HCT116 (cell line): ENCODE measurements around the gene CRYGD.

Source experiments
- CTCF ChIP-seq, 3 experiments: fragments of 200-600 bp in 1 of 3; sonication (generic) in 1 of 3; IDR thresholded peaks in 2 of 3; conservative IDR thresholded peaks in 1 of 3; 2 replicates each; pipeline ENCODE4 v1.5.1; 2012 to 2017; ENCODE audit warnings: low read depth in 2 of 3, low read length in 2 of 3, antibody characterized with exemption in 1 of 3, borderline replicate concordance in 1 of 3, control low read depth in 1 of 3, mild to moderate bottlenecking in 1 of 3, mixed read lengths in 1 of 3, mixed run types in 1 of 3, moderate library complexity in 1 of 3; ENCODE audit not compliant: insufficient read depth in 1 of 3
- EZH2 ChIP-seq: fragments of 200-600 bp; sonication (generic); IDR thresholded peaks from 2 replicates; pipeline ENCODE4 v1.6.1; 2017; ENCODE audit warnings: antibody characterized with exemption, mixed run types
- EZH2phosphoT487 ChIP-seq: fragments of 200-600 bp; IDR thresholded peaks from 2 replicates; pipeline ENCODE4 v1.6.1; 2018; ENCODE audit warnings: antibody characterized with exemption, borderline replicate concordance
- MAX ChIP-seq: IDR thresholded peaks from 2 replicates; pipeline ENCODE4 v1.6.1; 2012
- POLR2A ChIP-seq: IDR thresholded peaks from 2 replicates; pipeline ENCODE4 v1.7.0; 2011; ENCODE audit warnings: borderline replicate concordance; ENCODE audit not compliant: insufficient read depth, insufficient read length; ENCODE audit errors: extremely low read depth
- POLR2AphosphoS5 ChIP-seq: IDR thresholded peaks from 2 replicates; pipeline ENCODE4 v1.6.1; 2011; ENCODE audit warnings: mild to moderate bottlenecking, low read depth, low read length, moderate library complexity
- RAD21 ChIP-seq: IDR thresholded peaks from 2 replicates; pipeline ENCODE4 v1.6.1; 2012; ENCODE audit warnings: low read depth, mild to moderate bottlenecking
- SIN3A ChIP-seq: IDR thresholded peaks from 2 replicates; pipeline ENCODE4 v1.6.1; 2012; ENCODE audit warnings: low read depth
- SRF ChIP-seq: IDR thresholded peaks from 2 replicates; pipeline ENCODE4 v1.6.1; 2012; ENCODE audit warnings: low read depth
- TF ChIP-seq, protein P1 (sequence below): IDR thresholded peaks from 2 replicates; pipeline ENCODE4 v1.6.1; 2012

DNA sequence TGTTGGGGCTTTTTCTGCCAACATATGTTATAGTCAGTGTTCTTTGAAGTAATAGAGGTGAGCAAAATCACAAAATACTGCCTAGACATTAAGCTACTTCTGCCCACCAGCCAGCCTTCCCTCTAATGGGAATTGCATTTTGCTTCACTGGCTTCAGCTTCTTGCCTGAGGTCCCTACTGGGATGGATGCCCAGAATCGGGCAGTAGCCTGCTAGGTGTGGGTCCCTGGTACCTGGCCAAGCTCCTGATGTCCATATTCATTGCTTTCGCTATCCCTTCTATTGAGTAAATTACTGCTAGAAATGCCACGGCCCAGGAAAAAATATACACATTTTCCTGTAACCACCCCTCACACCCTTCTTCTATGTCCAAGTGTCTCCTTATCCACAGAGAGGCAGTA is 27.0 kb downstream of the CRYGD start:
- TF ChIP-seq RAD21 (no peak), SIN3A (no peak), CTCF (IDR thresholded peaks at IDR 0.05 in 2 of 3, conservative IDR thresholded peaks at IDR 0.05 in 1 of 3; ENCODE audit: borderline replicate concordance in 1 of 3, insufficient read depth in 1 of 3, low read depth in 2 of 3, low read length in 2 of 3) (no peak), POLR2AphosphoS5 (no peak), POLR2A (no peak), SRF (no peak), MAX (no peak), EZH2 (no peak), EZH2phosphoT487 (no peak)
- TF ChIP-seq, protein P1, sequence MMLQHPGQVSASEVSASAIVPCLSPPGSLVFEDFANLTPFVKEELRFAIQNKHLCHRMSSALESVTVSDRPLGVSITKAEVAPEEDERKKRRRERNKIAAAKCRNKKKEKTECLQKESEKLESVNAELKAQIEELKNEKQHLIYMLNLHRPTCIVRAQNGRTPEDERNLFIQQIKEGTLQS = no peak
